COLO668 (cell line): ENCODE data around the gene DPP10.

ENCODE experiments used
- DNase-seq: peaks from one replicate; lab custom pipeline; 2025; ENCODE audit not compliant: unreplicated experiment; lab: John Stamatoyannopoulos, UW

The DPP10 gene

DNA sequence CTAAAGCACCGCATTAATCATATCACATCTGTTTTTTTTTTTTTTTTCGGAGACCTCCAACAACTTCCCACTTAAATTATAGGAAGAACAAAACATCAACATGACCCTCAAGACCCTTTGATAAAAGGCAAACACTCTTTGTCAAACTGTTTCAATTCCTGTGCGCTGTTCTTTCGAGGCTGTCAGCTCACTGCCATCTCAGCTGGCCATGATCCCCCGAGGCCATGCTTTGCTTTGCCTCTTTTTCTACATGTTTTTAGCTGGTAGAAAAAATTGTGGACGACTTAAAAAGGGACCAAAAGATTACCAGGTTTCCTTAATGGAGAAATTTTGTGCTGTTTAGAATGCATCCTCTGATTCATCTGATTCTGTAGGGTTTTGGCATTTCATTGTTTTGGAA is 138.2 kb downstream of the DPP10 start:
- no peak for DNase-seq

DNA sequence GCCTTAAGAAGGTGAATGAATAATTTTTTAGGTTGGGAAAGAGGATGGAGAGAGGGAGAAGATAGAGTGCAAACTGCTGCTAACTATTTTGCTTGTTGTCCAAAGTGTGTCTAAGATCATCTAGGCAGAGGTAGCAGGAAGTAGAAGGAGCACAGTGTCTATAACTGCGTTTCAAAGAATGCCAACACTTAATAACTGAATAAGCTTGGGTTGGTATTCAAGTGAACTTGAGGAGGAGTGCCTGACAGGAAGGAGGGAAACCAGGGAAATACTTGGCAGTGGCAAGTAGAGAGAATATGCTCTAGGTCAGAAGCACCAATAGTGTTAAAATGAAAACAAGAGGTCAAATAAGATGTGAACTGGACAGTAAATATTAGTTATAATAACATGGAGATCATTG is 155.9 kb downstream of the DPP10 start:
- no peak for DNase-seq

DNA sequence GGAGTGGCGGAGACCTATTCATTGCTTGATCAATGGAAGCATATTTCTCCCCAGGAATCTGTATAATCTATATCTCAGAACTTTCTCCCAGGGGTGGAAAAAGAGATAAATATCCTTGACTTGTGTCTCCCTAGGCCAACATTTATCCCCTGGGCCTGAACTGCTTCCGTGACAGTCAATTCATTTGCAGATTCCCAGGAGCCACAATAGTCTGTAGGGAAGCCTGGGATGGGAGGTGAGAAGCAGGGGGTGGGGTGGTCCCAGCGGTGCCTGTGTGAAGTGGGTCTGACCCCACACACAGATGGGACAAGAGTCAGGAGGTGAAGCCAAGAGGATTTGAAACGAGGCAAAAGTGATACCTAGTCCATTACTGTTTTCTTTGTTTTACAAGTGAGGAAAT is 166.8 kb downstream of the DPP10 start:
- no peak for DNase-seq

DNA sequence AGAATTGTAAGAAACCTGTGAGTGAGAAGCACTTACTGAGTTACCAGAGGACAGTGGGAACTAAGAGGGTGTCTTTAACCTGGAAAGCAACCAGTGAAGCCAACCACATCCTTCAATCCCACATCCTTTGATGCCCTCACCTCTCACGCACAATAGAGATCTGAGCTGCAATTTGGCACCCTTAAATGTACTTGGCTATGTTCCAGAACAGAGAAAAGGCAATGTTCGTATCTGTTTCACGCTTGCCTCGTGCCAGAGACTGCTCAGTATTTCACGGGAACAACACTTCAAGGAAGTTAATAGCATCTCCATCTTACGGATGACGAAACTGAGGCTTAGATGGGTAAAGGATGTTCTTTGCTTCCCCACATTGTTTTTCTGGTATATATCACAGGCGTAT is 167.4 kb downstream of the DPP10 start:
- no peak for DNase-seq

DNA sequence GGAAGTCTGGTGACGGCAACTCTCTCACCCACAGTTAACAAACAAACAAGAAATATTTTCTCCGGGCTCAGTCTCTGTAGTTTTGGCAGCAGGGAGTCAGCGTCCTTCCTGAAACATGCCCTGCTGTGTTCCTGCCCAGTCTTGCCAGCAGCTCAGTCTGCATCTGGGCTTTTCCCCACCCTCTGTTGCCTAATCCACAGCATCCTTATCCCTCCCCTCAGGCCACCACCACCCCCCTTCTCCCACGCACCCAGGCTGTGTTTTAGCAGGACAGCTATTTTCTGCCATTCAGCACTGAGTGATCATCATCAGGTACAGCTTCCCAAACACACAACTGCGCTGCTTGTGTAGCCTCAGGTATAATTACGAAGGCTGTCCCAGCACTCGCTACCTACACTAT is 168.2 kb downstream of the DPP10 start:
- DNase-seq: no peak

DNA sequence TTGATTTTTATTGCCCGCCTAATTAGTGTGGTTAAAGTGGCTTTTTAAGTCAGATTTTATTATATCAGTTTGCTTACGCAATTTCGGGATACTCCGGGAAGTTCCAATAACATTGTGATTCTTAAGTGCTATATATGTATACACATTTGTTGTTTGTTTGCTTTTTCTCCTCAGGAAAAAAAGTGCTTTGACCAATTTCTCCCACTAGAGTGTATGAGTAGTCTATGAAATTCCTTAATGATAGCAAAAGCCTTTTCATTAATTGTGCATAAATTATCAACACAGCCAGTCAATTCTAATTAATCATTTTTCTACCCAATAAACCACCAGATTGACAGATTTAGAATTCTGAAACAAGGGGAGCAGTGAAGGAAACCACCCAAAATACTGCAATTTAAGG is 172.2 kb downstream of the DPP10 start:
- no peak for DNase-seq

DNA sequence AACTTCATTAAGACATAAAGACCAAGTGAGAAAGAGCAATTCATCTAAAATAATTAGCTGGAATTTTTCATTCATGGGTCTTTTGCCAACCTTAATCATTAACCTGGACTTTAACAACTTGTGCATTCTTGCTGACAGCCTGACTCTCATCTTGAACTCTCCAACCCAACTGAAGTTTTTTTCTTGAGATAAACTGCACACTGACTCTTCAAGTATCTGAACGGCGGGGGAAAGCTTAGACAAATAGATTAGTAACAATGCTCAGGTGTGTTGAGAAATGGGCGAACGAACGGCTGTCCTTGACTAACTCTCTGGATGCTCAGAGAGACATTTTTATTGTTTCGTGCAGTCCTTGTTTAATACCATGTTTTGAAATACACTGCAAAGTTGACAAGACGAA is 186.0 kb downstream of the DPP10 start:
- DNase-seq: no peak

DNA sequence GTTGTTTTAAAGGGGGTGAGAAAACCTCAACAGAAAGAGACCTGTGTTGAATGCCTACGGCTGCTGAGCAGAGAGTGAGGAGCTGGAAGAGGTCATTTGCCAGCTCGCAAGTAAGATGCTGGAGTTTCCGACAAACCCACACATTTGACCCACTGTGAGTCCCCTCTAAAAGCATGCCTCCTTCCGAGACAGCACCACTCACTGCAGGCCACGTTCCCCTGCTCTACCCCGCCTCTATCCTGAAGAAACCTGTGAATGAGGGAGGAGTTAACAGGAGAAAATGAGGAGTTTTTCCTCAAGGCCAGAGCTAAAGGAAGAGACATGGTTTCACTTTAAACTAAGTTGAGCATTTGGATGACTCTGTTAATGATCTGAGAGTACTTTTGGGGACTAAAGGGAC is 188.7 kb downstream of the DPP10 start:
- no peak for DNase-seq

DNA sequence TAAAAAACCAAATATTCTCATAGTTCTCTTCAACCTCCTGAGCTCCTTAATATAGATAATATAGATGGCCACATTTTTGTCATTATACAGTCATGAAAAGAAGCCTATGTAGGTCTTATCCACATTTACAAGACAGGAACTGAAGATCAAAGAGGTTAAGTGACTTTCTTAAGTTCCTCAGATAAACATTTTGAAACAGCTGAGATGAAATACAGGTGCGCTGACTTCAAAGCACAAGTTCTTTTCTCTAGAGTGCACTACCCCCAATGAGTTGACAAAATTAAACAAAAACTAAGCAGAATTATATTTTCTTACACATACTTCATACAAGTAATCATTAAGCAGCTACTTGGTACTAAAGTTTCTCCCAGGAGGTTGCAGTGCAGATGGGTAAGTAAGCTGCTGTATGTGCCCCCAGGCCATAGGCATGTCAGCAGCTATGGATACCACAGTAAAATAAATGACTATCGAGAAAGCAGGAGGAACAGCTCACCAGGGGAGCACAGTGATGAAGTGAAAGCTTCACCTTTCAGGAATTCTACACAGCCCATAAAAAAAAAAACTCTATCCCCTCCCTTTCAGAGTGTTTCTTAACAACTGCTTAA is 199.8 kb downstream of the DPP10 start:
- DNase-seq: no peak

DNA sequence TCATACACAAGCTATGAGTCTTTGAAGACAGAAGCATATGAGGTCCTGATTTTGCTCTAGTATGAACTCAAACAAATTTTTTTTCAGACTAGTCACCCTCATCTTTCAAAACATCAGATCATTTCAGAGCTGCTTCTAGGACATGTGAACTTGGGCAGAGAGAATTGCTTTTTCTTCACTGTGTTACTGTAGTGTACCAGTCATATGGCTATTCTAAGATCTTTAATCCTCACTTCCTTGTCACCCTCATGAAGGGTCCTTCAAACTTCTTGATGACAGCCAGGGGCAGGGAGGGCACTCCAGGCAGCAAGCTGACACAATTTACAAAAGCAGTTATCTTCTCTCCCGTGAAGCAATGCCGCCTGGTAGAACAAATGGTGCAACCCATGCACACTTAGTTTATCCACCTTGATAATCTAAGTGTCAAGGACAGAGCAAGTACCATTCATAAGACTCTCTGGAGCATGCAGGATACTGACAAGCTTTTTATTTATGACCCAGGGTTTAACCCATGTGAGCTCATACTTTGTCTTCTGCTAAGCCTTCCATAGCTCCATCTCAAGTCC is 200.6 kb downstream of the DPP10 start:
- DNase-seq: no peak

DNA sequence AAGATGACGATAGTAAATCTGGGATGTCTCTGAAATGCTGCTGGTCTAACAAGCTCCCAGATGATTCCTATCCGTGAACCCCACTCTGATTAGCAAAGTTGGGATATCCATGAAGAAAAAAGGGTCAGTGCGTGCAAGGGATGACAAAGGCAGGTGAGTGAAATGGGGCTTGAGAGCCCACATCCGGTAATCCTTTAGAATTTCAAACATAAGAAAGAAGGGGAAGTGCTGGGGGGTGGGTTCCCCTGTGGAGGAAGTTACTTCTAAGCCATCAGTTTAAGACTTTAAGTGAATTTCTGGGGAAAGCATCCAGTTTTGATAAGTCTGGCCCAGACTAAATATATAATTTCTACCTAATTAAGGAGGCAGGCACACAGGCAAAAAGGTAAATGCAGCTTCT is 209.5 kb downstream of the DPP10 start:
- no peak for DNase-seq

DNA sequence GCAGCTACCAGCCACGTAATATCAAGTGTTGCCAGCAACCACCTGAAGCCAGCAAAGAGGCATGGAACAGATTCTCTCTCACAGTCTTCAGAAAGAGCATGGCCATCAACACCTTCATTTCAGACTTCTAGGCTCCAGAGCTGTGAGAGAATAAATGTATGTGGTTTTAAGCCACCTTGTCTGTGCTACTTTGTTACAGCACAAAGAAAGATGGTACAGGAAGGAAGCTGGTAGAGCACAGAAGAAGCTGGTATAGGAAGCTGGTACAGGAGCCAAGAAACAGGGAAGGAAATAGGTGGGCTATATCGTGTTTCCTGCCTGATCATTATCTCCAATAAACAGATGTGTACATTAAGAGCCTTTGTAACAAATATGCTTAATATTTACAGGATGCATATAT is 217.4 kb downstream of the DPP10 start:
- no peak for DNase-seq

DNA sequence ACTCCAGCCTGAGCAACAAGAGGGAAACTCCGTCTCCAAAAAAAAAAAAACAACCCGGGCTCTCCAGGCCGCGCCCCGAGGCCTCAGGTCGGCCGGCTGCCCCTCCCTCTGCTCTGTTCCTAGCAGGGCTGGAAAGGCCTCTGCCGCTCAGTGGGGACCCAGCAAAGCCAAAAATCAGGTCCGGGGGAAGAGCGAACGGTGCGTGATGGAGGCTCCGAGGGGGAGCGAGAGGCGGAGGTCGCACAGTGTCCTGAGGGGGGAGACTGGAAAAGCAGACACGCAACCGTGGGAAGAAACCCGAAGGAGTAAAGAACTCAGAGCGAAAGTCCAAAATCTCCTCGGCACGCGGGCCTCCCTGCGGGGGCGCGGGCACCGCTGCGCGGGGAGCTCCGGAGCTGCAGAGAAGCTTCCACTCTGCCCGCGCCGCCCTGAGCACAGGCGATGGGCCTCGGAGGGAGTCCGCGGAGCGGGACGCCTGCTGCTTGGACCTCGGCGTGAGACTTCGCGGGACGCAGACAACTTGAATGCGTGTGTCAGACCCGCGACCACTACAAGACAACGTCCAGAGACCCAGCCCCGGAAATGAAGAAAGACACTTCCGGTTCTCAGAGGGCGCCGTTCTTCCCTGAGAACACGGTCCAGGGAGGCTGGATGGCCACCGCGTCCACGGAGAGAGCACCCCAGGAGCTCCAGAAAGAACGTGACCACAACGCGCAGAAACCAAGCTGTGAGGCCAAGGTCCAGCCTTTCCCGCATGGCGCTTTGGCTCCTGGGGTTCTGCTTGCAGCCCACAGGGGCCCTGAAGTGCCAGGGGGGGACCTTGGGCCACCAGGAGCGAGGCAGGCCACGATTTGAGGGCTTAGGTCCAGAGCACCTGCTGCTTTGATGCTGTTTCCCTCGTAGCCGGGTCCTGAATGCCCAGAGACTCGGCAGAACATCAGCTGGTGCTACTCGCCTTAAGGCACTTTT is 219.8 kb downstream of the DPP10 start:
- DNase-seq: peak; percentile 63

DNA sequence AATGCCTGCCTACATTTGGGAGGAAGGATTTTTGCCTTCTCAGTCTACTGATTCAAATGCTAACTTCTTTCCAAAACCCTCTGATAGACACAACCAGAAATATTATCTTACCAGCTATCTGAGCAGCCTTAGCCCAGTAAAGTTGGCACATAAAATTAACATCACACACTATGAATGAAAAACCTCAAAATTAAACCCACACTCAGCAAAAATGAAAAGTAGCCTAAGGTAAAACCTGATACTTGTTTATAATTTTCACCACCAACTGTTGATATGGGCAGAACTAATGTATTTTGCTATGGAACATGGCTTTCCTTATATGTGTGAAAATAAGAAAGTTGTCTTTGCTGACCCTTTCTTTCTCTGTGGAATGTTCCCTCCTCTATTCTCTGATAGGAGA is 226.0 kb downstream of the DPP10 start:
- no peak for DNase-seq

DNA sequence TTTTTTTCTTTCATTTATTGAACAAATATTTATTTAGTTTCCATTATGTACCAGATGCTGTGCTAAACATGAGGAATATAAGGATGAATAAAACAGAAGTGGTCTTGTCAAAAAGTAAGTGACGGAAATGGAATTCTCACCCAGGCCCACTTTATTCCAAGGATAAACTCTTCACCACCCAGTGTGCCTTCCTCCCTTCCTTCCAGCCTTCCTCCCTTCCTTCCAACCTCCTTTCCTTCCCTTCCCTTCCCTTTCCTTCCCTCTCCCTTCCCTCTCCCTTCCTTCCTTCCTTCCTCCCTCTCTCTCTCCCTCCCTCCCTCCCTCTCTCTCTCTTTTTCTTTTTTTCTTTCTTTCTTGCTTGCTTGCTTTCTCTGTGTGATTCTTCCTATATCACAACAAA is 240.8 kb downstream of the DPP10 start:
- DNase-seq: no peak

DNA sequence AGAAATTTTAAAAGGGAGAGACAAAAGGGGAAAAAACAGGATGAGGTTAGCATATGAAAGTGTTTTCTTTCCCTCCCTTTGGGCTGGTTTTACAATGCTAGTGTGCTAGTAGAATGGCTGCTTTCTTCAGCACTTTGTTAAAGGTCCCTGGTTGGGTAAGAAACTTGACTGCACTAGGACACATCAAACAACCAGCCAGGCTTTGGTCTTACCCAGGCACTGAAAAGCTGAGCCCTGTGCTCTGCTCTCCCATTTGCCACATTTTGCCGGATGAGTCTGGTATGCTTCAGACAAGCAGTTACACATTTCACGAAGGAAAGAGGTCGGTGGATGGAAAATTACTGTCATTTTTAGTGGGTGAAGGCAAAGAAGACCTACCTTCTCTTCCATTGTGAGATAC is 242.0 kb downstream of the DPP10 start:
- DNase-seq: no peak

DNA sequence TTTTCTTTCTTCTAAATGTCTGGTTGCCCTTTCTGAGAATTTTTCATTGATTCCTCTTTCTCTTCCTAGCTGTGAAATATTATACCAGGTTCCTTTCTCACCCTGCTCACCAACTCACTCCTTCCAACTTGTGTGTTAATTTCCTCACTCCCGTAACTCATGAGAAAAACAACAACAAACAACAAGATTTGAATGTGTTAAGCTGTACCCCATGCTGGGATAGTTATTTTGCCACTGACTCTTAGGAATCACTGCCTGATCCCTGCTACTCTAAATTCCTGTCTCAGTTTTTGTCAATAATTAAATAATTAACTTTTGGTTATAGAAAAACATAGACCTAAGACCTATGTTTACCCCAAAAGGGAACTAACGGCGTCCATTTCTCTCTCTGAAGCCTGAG is 242.7 kb downstream of the DPP10 start:
- DNase-seq: no peak

DNA sequence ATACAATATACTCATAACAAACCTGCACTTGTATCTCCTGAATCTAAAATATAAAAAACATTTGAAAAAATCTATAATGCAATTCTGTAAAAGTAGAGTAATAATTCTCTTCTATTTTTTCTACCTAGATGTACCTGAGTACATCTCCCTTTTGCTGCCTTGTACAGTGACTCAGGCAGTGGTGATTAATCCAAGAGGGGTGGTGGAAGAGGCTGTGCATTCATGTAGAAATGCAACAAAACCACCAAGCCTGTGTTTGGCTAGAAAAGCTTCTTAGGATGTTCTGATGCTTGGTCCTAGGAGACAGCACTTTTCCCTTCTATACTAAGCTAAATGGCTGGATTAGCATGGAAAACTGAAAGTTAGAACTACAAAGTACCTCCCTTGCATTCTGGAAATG is 245.8 kb downstream of the DPP10 start:
- no peak for DNase-seq

DNA sequence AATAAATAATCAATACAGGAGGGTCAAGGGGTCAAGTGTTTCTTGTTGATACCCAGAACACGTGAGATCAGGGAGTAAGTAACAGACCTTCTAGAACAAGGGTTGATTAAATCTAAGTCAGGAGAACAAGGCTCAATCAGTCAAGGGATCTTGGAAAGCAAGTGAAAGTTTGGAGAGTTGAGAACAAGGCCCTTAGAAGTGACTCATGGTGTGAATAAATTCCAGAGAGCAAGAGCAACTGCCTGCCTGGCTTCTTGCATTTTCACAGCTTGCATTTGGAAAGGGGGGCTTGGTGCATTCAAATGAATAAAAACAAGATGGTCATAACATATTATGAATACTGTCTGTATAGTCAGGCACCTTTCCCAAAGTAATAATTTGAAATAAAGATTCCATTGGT is 256.1 kb downstream of the DPP10 start:
- no peak for DNase-seq

DNA sequence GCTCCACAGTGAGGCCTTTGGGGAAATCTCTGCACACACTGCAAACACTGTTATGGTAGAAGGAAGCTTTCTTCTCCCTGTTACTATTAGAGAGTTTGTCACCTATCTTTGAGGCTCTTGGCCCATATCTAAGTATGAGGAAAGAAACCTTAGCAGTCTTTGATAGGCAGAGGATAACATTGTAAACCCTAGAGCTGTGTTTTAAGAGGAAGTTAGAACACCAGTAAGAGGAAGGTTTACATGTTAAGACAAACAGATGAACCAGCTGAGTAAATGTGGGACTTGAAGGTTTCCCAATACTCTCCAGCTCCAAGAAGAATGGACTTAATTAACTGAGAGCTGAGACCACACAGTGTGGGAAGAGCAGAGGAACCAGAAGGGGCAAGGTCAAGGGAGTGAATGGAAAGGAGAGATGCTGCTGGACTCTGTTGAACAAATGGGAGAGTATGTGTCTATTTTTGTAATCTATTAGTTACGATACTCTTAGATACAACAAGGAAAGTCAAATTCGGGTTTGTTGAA is 257.0 kb downstream of the DPP10 start:
- DNase-seq: no peak

DNA sequence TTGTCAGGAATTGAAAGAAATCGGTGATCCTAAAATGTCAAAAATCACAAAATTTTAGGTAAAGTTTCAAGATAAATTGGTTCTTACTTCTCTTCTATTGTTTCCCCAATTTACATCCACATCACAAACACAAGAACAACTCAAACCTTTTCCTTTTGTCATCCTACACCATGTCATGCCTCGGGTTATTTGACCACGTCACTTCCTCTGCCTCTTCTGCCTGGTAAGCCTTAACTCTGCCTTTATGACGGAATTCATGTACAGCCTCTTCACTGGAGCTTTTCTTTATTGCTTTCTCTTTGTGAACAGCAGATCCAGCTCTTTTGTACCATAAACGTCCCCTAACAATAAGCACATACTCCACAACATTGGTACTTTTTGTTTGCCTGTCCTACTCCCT is 258.0 kb downstream of the DPP10 start:
- DNase-seq: no peak
